NCI-H2081 treated with DMSO at 0.1 percent for 48 hours (cell line): ENCODE results near the gene H2BW2.
"Not testable (repeated sequence)": the region's sequence is repeated elsewhere in the genome, so short reads cannot be mapped to it uniquely, and the experiment has no call there.

Experiments used
- DNase-seq: peaks from one replicate; lab custom pipeline; 2025; lab: John Stamatoyannopoulos, UW

H2BW2 gene

GRCh38 chrX:104039689-104040505 lies at the start of gene H2BW2:
TSS of gene H2BW2 (plus strand) at chrX:104039956. CDS start at chrX:104039995, 39 bp downstream.
- no peak for DNase-seq

- DNase-seq, result no peak
Observed at GRCh38 chrX:103999234-103999633, 40.5 kb upstream of the H2BW2 start.

- DNase-seq, result no peak
Observed at GRCh38 chrX:104008831-104009230, 30.9 kb upstream of the H2BW2 start.

- no peak for DNase-seq
Observed at GRCh38 chrX:104013158-104013557, 26.6 kb upstream of the H2BW2 start.

- no peak for DNase-seq
Observed at GRCh38 chrX:104013606-104014005, 26.1 kb upstream of the H2BW2 start, which contains the start of gene H2BW1. TSS of gene H2BW1 (minus strand) at chrX:104013708. CDS start at chrX:104013576, 132 bp downstream.

GRCh38 chrX:104015576-104015975 lies 24.2 kb upstream of the H2BW2 start:
- DNase-seq, result not testable (repeated sequence)

GRCh38 chrX:104018126-104018525 lies 21.6 kb upstream of the H2BW2 start:
- no peak for DNase-seq

- no peak for DNase-seq
Observed at GRCh38 chrX:104041003-104041402, 1.2 kb downstream of the H2BW2 start.

GRCh38 chrX:104045642-104046041 lies 5.9 kb downstream of the H2BW2 start:
- DNase-seq, result no peak

- DNase-seq, result no peak
Observed at GRCh38 chrX:104047171-104047570, 7.4 kb downstream of the H2BW2 start.

- not testable (repeated sequence) for DNase-seq
Observed at GRCh38 chrX:104054956-104055355, 15.2 kb downstream of the H2BW2 start.

GRCh38 chrX:104062636-104063035 lies 22.9 kb downstream of the H2BW2 start:
- DNase-seq, result not testable (repeated sequence)

- not testable (repeated sequence) for DNase-seq
Observed at GRCh38 chrX:104075778-104076445, 36.2 kb downstream of the H2BW2 start, which contains the start of gene TMSB15C. TSS of gene TMSB15C (minus strand) at chrX:104076236.

- DNase-seq, result not testable (repeated sequence)
Observed at GRCh38 chrX:104077854-104078253, 38.1 kb downstream of the H2BW2 start.

GRCh38 chrX:104084063-104084462 lies 44.3 kb downstream of the H2BW2 start:
- DNase-seq, result no peak

- no peak for DNase-seq
Observed at GRCh38 chrX:104084534-104085277, 45.0 kb downstream of the H2BW2 start.

GRCh38 chrX:104085477-104085876 lies 45.7 kb downstream of the H2BW2 start:
- no peak for DNase-seq

- DNase-seq, result no peak
Observed at GRCh38 chrX:104085919-104086318, 46.2 kb downstream of the H2BW2 start.
